NT2/D1 (cell line): Measurements from ENCODE around the gene CTDP1.

Source experiments
- SUZ12 ChIP-seq: IDR thresholded peaks from 2 replicates; pipeline ENCODE4 v1.6.1; 2011; ENCODE audit not compliant: insufficient read length, insufficient read depth; ENCODE audit errors: extremely low read depth
- YY1 ChIP-seq: IDR thresholded peaks from 2 replicates; pipeline ENCODE4 v1.6.1; 2011; ENCODE audit not compliant: insufficient read length, insufficient read depth
- ZNF274 ChIP-seq: IDR thresholded peaks from 2 replicates; pipeline ENCODE4 v1.6.1; 2011; ENCODE audit warnings: mild to moderate bottlenecking, low read depth, low read length

DNA sequence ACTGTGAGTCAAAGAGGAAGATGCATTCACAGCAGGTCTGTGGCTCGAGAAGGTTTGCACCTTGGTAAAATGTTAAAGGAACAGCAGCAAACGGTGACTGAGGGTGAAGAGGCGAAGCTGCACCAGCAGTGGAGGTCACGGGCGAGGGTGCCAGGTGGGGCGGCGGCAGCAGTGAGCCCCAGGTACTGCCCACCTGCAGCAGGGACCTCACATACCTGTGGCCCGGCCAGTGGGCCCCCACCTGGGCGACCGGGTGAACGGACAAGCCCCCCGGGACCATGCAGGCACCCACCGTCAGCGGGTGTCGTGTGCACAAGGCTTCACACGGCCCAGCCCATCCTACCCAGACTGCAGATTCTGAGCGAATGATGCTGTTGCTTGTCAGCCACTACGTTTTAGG lies 94.5 kb downstream of the CTDP1 start:
- TF ChIP-seq YY1, result no peak
- no peak for TF ChIP-seq SUZ12
- no peak for TF ChIP-seq ZNF274
